ENCODE results near the gene KCNJ6.
"Not testable (repeated sequence)": the region's sequence is repeated elsewhere in the genome, so short reads cannot be mapped to it uniquely, and the experiment has no call there.

The KCNJ6 gene

GRCh38 chr21:37761406-37761805 lies 154.9 kb downstream of the KCNJ6 start:
- H2AFZ ChIP-seq (ENCODE audit: low read length, unreplicated experiment); H3K4me1 ChIP-seq (ENCODE audit: control insufficient read depth, insufficient read depth, low read length, unreplicated experiment); H3K27me3 ChIP-seq (ENCODE audit: insufficient read depth, low read length); H3K79me2 ChIP-seq (ENCODE audit: control insufficient read depth, insufficient read depth, low read length, unreplicated experiment); H3K36me3 ChIP-seq (ENCODE audit: insufficient read depth, low read length); H3K4me3 ChIP-seq (ENCODE audit: low read depth, low read length); H3K27ac ChIP-seq (ENCODE audit: low read depth, low read length): not testable (repeated sequence)

GRCh38 chr21:37759777-37760176 lies 156.5 kb downstream of the KCNJ6 start:
- Histone ChIP-seq H2AFZ (ENCODE audit: low read length, unreplicated experiment) (no peak overlapping the region), H3K27ac (ENCODE audit: low read depth, low read length) (no peak overlapping the region), H3K27me3 (ENCODE audit: insufficient read depth, low read length) (peaks cover 19% of the 10 kb centered on the region; the same call in 1 of the 2 replicates)

GRCh38 chr21:37758982-37759381 lies 157.3 kb downstream of the KCNJ6 start:
- Histone ChIP-seq H3K4me3 (ENCODE audit: low read depth, low read length) (no peak overlapping the region), H3K36me3 (ENCODE audit: insufficient read depth, low read length) (no peaks in the 10 kb centered on the region), H3K27ac (ENCODE audit: low read depth, low read length) (no peak overlapping the region), H2AFZ (ENCODE audit: low read length, unreplicated experiment) (no peak overlapping the region), H3K27me3 (ENCODE audit: insufficient read depth, low read length) (peaks cover 20% of the 10 kb centered on the region; the same call in 1 of the 2 replicates), H3K79me2 (ENCODE audit: control insufficient read depth, insufficient read depth, low read length, unreplicated experiment) (no peaks in the 10 kb centered on the region), H3K4me1 (ENCODE audit: control insufficient read depth, insufficient read depth, low read length, unreplicated experiment) (peaks cover 2% of the 10 kb centered on the region)

More at GRCh38 chr21:37759777-37760176, 156.5 kb downstream of the KCNJ6 start:
- peaks cover 4% of the 10 kb centered on the region for H3K4me1 ChIP-seq (ENCODE audit: control insufficient read depth, insufficient read depth, low read length, unreplicated experiment)
- H3K4me3 ChIP-seq (ENCODE audit: low read depth, low read length) = no peak overlapping the region
- no peaks in the 10 kb centered on the region for H3K79me2 ChIP-seq (ENCODE audit: control insufficient read depth, insufficient read depth, low read length, unreplicated experiment)
- H3K36me3 ChIP-seq (ENCODE audit: insufficient read depth, low read length) = no peaks in the 10 kb centered on the region

- peaks cover 28% of the 10 kb centered on the region; the same call in 1 of the 2 replicates for H3K27me3 ChIP-seq (ENCODE audit: insufficient read depth, low read length)
- no peak overlapping the region for H3K27ac ChIP-seq (ENCODE audit: low read depth, low read length)
- no peaks in the 10 kb centered on the region for H3K36me3 ChIP-seq (ENCODE audit: insufficient read depth, low read length)
- no peak overlapping the region for H2AFZ ChIP-seq (ENCODE audit: low read length, unreplicated experiment)
- H3K4me1 ChIP-seq (ENCODE audit: control insufficient read depth, insufficient read depth, low read length, unreplicated experiment) = no peaks in the 10 kb centered on the region
- H3K79me2 ChIP-seq (ENCODE audit: control insufficient read depth, insufficient read depth, low read length, unreplicated experiment) = no peaks in the 10 kb centered on the region
- no peak overlapping the region for H3K4me3 ChIP-seq (ENCODE audit: low read depth, low read length)
Observed at GRCh38 chr21:37757606-37758376, 158.5 kb downstream of the KCNJ6 start.

- Histone ChIP-seq H3K27ac (ENCODE audit: low read depth, low read length) (no peak overlapping the region), H3K27me3 (ENCODE audit: insufficient read depth, low read length) (peaks cover 53% of the 10 kb centered on the region), H3K36me3 (ENCODE audit: insufficient read depth, low read length) (no peaks in the 10 kb centered on the region), H3K79me2 (ENCODE audit: control insufficient read depth, insufficient read depth, low read length, unreplicated experiment) (no peaks in the 10 kb centered on the region), H3K4me3 (ENCODE audit: low read depth, low read length) (no peak overlapping the region), H3K4me1 (ENCODE audit: control insufficient read depth, insufficient read depth, low read length, unreplicated experiment) (no peaks in the 10 kb centered on the region), H2AFZ (ENCODE audit: low read length, unreplicated experiment) (no peak overlapping the region)
Observed at GRCh38 chr21:37753122-37753599, 163.1 kb downstream of the KCNJ6 start.

GRCh38 chr21:37751268-37751975 lies 164.8 kb downstream of the KCNJ6 start:
- Histone ChIP-seq H3K4me3 (ENCODE audit: low read depth, low read length) (no peak overlapping the region), H3K4me1 (ENCODE audit: control insufficient read depth, insufficient read depth, low read length, unreplicated experiment) (no peaks in the 10 kb centered on the region), H2AFZ (ENCODE audit: low read length, unreplicated experiment) (no peak overlapping the region), H3K79me2 (ENCODE audit: control insufficient read depth, insufficient read depth, low read length, unreplicated experiment) (no peaks in the 10 kb centered on the region), H3K27me3 (ENCODE audit: insufficient read depth, low read length) (peaks cover 63% of the 10 kb centered on the region), H3K27ac (ENCODE audit: low read depth, low read length) (no peak overlapping the region), H3K36me3 (ENCODE audit: insufficient read depth, low read length) (no peaks in the 10 kb centered on the region)

GRCh38 chr21:37749132-37749531 lies 167.1 kb downstream of the KCNJ6 start:
- Histone ChIP-seq H3K4me3 (ENCODE audit: low read depth, low read length) (no peak overlapping the region), H3K36me3 (ENCODE audit: insufficient read depth, low read length) (no peaks in the 10 kb centered on the region), H3K27me3 (ENCODE audit: insufficient read depth, low read length) (peaks cover 49% of the 10 kb centered on the region), H3K27ac (ENCODE audit: low read depth, low read length) (no peak overlapping the region), H2AFZ (ENCODE audit: low read length, unreplicated experiment) (no peak overlapping the region), H3K79me2 (ENCODE audit: control insufficient read depth, insufficient read depth, low read length, unreplicated experiment) (no peaks in the 10 kb centered on the region), H3K4me1 (ENCODE audit: control insufficient read depth, insufficient read depth, low read length, unreplicated experiment) (no peaks in the 10 kb centered on the region)

GRCh38 chr21:37748351-37748750 lies 167.9 kb downstream of the KCNJ6 start:
- peaks cover 46% of the 10 kb centered on the region for H3K27me3 ChIP-seq (ENCODE audit: insufficient read depth, low read length)
- H3K36me3 ChIP-seq (ENCODE audit: insufficient read depth, low read length) = no peaks in the 10 kb centered on the region
- H3K27ac ChIP-seq (ENCODE audit: low read depth, low read length) = no peak overlapping the region
- no peak overlapping the region for H2AFZ ChIP-seq (ENCODE audit: low read length, unreplicated experiment)
- no peak overlapping the region for H3K4me3 ChIP-seq (ENCODE audit: low read depth, low read length)
- no peaks in the 10 kb centered on the region for H3K79me2 ChIP-seq (ENCODE audit: control insufficient read depth, insufficient read depth, low read length, unreplicated experiment)
- no peaks in the 10 kb centered on the region for H3K4me1 ChIP-seq (ENCODE audit: control insufficient read depth, insufficient read depth, low read length, unreplicated experiment)

- Histone ChIP-seq H3K36me3 (ENCODE audit: insufficient read depth, low read length) (no peaks in the 10 kb centered on the region), H3K79me2 (ENCODE audit: control insufficient read depth, insufficient read depth, low read length, unreplicated experiment) (no peaks in the 10 kb centered on the region), H2AFZ (ENCODE audit: low read length, unreplicated experiment) (no peak overlapping the region), H3K4me3 (ENCODE audit: low read depth, low read length) (no peak overlapping the region), H3K27me3 (ENCODE audit: insufficient read depth, low read length) (peaks cover 39% of the 10 kb centered on the region), H3K4me1 (ENCODE audit: control insufficient read depth, insufficient read depth, low read length, unreplicated experiment) (peaks cover 6% of the 10 kb centered on the region), H3K27ac (ENCODE audit: low read depth, low read length) (no peak overlapping the region)
Observed at GRCh38 chr21:37746849-37747248, 169.4 kb downstream of the KCNJ6 start.

GRCh38 chr21:37744551-37744950 lies 171.7 kb downstream of the KCNJ6 start:
- no peak overlapping the region for H3K27ac ChIP-seq (ENCODE audit: low read depth, low read length)
- no peak overlapping the region for H2AFZ ChIP-seq (ENCODE audit: low read length, unreplicated experiment)
- peaks cover 50% of the 10 kb centered on the region for H3K27me3 ChIP-seq (ENCODE audit: insufficient read depth, low read length)
- peaks cover 6% of the 10 kb centered on the region for H3K4me1 ChIP-seq (ENCODE audit: control insufficient read depth, insufficient read depth, low read length, unreplicated experiment)
- no peaks in the 10 kb centered on the region for H3K79me2 ChIP-seq (ENCODE audit: control insufficient read depth, insufficient read depth, low read length, unreplicated experiment)
- H3K36me3 ChIP-seq (ENCODE audit: insufficient read depth, low read length) = no peaks in the 10 kb centered on the region
- no peak overlapping the region for H3K4me3 ChIP-seq (ENCODE audit: low read depth, low read length)

GRCh38 chr21:37742532-37742931 lies 173.7 kb downstream of the KCNJ6 start:
- Histone ChIP-seq H3K36me3 (ENCODE audit: insufficient read depth, low read length) (no peaks in the 10 kb centered on the region), H3K27ac (ENCODE audit: low read depth, low read length) (no peak overlapping the region), H3K79me2 (ENCODE audit: control insufficient read depth, insufficient read depth, low read length, unreplicated experiment) (no peaks in the 10 kb centered on the region), H2AFZ (ENCODE audit: low read length, unreplicated experiment) (no peak overlapping the region), H3K4me3 (ENCODE audit: low read depth, low read length) (no peak overlapping the region), H3K4me1 (ENCODE audit: control insufficient read depth, insufficient read depth, low read length, unreplicated experiment) (peaks cover 6% of the 10 kb centered on the region), H3K27me3 (ENCODE audit: insufficient read depth, low read length) (peaks cover 49% of the 10 kb centered on the region)

Data from ACC112 (cell line).